ENCODE measurements around the gene SLC25A23.

DNA sequence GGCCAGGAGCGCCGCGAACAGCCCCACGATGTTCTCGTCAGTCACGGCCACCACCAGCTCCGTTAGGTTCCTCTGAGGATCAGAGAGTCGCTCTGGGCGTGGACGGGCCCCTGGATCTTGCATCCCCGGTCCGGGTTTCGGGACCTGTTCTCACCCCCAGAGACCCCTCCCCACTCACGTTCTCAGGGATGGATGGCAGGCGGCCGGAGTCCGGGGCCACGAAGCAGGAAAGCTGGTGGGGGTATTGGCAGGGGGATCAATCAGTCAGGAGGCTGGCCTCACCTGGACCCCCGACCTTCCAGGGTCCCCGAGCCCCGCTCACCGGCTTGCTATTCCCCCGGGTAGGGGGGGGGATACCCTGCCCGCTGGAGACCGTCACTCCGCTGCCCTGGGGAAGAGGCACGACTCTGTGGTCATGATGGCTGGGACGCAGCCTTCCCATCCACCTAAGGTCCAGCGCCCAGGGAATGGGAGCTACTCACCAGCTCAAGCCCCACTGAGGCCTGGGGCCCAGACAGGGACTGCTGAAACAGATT lies 17.4 kb upstream of the SLC25A23 start:
- TF ChIP-seq, protein P1, sequence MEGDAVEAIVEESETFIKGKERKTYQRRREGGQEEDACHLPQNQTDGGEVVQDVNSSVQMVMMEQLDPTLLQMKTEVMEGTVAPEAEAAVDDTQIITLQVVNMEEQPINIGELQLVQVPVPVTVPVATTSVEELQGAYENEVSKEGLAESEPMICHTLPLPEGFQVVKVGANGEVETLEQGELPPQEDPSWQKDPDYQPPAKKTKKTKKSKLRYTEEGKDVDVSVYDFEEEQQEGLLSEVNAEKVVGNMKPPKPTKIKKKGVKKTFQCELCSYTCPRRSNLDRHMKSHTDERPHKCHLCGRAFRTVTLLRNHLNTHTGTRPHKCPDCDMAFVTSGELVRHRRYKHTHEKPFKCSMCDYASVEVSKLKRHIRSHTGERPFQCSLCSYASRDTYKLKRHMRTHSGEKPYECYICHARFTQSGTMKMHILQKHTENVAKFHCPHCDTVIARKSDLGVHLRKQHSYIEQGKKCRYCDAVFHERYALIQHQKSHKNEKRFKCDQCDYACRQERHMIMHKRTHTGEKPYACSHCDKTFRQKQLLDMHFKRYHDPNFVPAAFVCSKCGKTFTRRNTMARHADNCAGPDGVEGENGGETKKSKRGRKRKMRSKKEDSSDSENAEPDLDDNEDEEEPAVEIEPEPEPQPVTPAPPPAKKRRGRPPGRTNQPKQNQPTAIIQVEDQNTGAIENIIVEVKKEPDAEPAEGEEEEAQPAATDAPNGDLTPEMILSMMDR (conservative IDR thresholded peaks at IDR 0.05 in 1 of 2, IDR thresholded peaks at IDR 0.05 in 1 of 2; ENCODE audit: extremely low read depth in 1 of 2, insufficient read depth in 1 of 2, low read depth in 1 of 2, low read length in 2 of 2) = no peak
- no peak for TF ChIP-seq EZH2 (IDR thresholded peaks at IDR 0.05; ENCODE audit: borderline replicate concordance, low read length)
